OCI-LY3 (cell line): Measurements from ENCODE around the gene AQR.

Experiments
- EZH2phosphoT487 ChIP-seq: fragments of 200-600 bp; shearing (Covaris generic); IDR thresholded peaks from 2 replicates; pipeline ENCODE4 v1.6.1; 2018; ENCODE audit warnings: antibody characterized with exemption, mixed run types, low read depth
- TF ChIP-seq, protein P1 (sequence below): fragments of 200-600, 300-600 bp; sonication (generic); IDR thresholded peaks from 2 replicates; pipeline ENCODE4 v1.5.1; 2014; ENCODE audit warnings: antibody characterized with exemption, low read length, low read depth

DNA sequence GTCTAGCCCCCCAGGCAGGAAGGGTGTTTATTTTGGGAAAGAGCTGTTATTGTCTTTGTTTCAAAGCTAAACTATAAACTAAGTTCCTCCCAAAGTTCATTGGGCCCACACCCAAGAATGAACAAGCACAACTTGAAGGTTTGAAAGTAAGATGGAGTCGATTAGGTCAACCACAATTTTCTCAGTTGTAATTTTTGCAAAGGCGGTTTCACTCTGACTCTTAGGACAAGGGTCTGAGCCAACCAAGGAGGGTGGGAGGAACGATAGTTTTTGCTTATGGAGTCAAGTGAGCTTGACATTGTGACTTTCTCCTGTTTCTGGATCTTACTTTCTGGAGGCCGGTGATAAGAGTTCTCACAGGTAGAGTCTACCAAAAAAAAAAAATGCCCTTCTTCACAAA, 24.3 kb upstream of the AQR start:
- TF ChIP-seq, protein P1, sequence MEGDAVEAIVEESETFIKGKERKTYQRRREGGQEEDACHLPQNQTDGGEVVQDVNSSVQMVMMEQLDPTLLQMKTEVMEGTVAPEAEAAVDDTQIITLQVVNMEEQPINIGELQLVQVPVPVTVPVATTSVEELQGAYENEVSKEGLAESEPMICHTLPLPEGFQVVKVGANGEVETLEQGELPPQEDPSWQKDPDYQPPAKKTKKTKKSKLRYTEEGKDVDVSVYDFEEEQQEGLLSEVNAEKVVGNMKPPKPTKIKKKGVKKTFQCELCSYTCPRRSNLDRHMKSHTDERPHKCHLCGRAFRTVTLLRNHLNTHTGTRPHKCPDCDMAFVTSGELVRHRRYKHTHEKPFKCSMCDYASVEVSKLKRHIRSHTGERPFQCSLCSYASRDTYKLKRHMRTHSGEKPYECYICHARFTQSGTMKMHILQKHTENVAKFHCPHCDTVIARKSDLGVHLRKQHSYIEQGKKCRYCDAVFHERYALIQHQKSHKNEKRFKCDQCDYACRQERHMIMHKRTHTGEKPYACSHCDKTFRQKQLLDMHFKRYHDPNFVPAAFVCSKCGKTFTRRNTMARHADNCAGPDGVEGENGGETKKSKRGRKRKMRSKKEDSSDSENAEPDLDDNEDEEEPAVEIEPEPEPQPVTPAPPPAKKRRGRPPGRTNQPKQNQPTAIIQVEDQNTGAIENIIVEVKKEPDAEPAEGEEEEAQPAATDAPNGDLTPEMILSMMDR: no peak
- TF ChIP-seq EZH2phosphoT487: no peak
